Testis (tissue), 3 donors: ENCODE results near the gene SND1. TPM values are rescaled to one million over a fixed set of nuclear protein-coding genes. Genes with fewer than 3 reads are reported as not detected.

Experiments
- DNase-seq: peaks from one replicate; pipeline ENCODE4 v3.0.0-alpha.2; 2019
- H3K27ac ChIP-seq, 2 donors: fragments of 200-600 bp; sonication (generic); one replicate each; pipeline ENCODE4 v1.5.1; 2019
- H3K27me3 ChIP-seq: fragments of 200-600 bp; sonication (generic); one replicate; pipeline ENCODE4 v1.5.1; 2019
- H3K36me3 ChIP-seq: fragments of 200-600 bp; sonication (generic); one replicate; pipeline ENCODE4 v1.5.1; 2017; ENCODE audit warnings: low read depth; ENCODE audit errors: missing control alignments
- H3K4me1 ChIP-seq: fragments of 200-600 bp; sonication (generic); one replicate; pipeline ENCODE4 v1.5.1; 2019
- H3K4me3 ChIP-seq, 2 donors: fragments of 200-600 bp; sonication (generic); one replicate each; pipeline ENCODE4 v1.5.1; 2017 to 2019
- H3K9me3 ChIP-seq: fragments of 200-600 bp; sonication (generic); one replicate; pipeline ENCODE4 v1.5.1; 2017
- CTCF ChIP-seq, 3 experiments: fragments of 450-650 bp in 2 of 3; fragments of 200-600 bp in 1 of 3; sonication (generic) in 1 of 3; IDR thresholded peaks; one replicate each; pipeline ENCODE4 v1.5.1; 2016 to 2019; ENCODE audit warnings: antibody characterized with exemption in 3 of 3, mild to moderate bottlenecking in 2 of 3, moderate library complexity in 1 of 3
- POLR2A ChIP-seq: fragments of 450-650 bp; IDR thresholded peaks from one replicate; pipeline ENCODE4 v1.6.1; 2017; ENCODE audit warnings: antibody characterized with exemption, mild to moderate bottlenecking, moderate library complexity
- WGBS, 2 donors: methylation state at CpG; one replicate each; pipeline ENCODE4 v1.1.5; 2018; 5-methylcytosine and 5-hydroxymethylcytosine counted together
- intact Hi-C: fragments of 100-400 bp; cut with DNase I; formaldehyde crosslinking; loops from one replicate; pipeline ENCODE4 v1.15.1; 2023; ENCODE audit warnings: low total_unique reads
- polyA plus RNA-seq: library from polyadenylated mRNA; stranded (reverse); fragments of 350-450 nt; fragmentation: Illumina TruSeq; extraction: RNeasy Lipid Tissue Mini Kit (QIAGEN cat#74804); gene quantifications from one replicate; pipeline ENCODE4 v1.2.3, GENCODE V29; 2014; ENCODE audit warnings: low read depth, low replicate concordance; ENCODE audit not compliant: insufficient read depth
- total RNA-seq, 2 donors: library from RNA; depleted of rRNA; stranded (reverse); fragments of >200 nt; gene quantifications; one replicate each; pipeline ENCODE4 v1.2.3, GENCODE V29; 2016

The SND1 gene
- total and polyA plus RNA-seq, 3 donors from 2014 or later, result 132 to 207 (median 179) TPM

GRCh38 chr7:128007303-128007680 is 355.3 kb downstream of the SND1 start:
- no peaks in the 10 kb centered on the region for H3K9me3 ChIP-seq
- WGBS, 2 donors, result 63 to 80% methylated on average over 3 of the region's 3 CpGs
- intact Hi-C loops, result no loop called here
- no peak for DNase-seq
- no peaks in the 10 kb centered on the region for H3K27me3 ChIP-seq
- no peak overlapping the region for H3K27ac ChIP-seq
- no peaks in the 10 kb centered on the region for H3K36me3 ChIP-seq
- TF ChIP-seq POLR2A (no peak), CTCF (IDR thresholded peaks at IDR 0.05) (no peak)
- H3K4me3 ChIP-seq, result no peak overlapping the region
- peaks cover 34% of the 10 kb centered on the region for H3K4me1 ChIP-seq

- Histone ChIP-seq H3K27me3 (no peaks in the 10 kb centered on the region), H3K4me1 (peaks cover 34% of the 10 kb centered on the region), H3K36me3 (no peaks in the 10 kb centered on the region), H3K9me3 (no peaks in the 10 kb centered on the region), H3K27ac (no peak overlapping the region), H3K4me3 (no peak overlapping the region)
- intact Hi-C loops, result no loop called here
- 77 to 87% methylated on average over 5 of the region's 5 CpGs for WGBS, 2 donors
- no peak for DNase-seq
- TF ChIP-seq CTCF (IDR thresholded peaks at IDR 0.05) (no peak), POLR2A (no peak)
Measured at GRCh38 chr7:128008141-128008540, 356.1 kb downstream of the SND1 start.

GRCh38 chr7:128008744-128009143 is 356.8 kb downstream of the SND1 start:
- no peak for DNase-seq
- WGBS, 2 donors, result 89 to 93% methylated on average over 2 of the region's 2 CpGs
- TF ChIP-seq CTCF (IDR thresholded peaks at IDR 0.05) (no peak), POLR2A (no peak)
- Histone ChIP-seq H3K4me1 (peaks cover 29% of the 10 kb centered on the region), H3K9me3 (no peaks in the 10 kb centered on the region), H3K27ac (no peak overlapping the region), H3K4me3 (no peak overlapping the region), H3K36me3 (no peaks in the 10 kb centered on the region), H3K27me3 (no peaks in the 10 kb centered on the region)
- intact Hi-C loops, result no loop called here

GRCh38 chr7:128010391-128011127 is 358.6 kb downstream of the SND1 start:
- Histone ChIP-seq H3K27me3 (no peaks in the 10 kb centered on the region), H3K9me3 (no peaks in the 10 kb centered on the region), H3K27ac (no peak overlapping the region), H3K4me1 (peaks cover 22% of the 10 kb centered on the region), H3K36me3 (no peaks in the 10 kb centered on the region), H3K4me3 (no peak overlapping the region)
- intact Hi-C loops, result no loop called here
- no peak for DNase-seq
- WGBS, 2 donors, result 69 to 71% methylated on average over 7 of the region's 7 CpGs
- TF ChIP-seq POLR2A (no peak), CTCF (IDR thresholded peaks at IDR 0.05) (no peak)

- H3K27me3 ChIP-seq, result no peaks in the 10 kb centered on the region
- peak overlapping the region in 1 of 2 donors; percentile 8 for H3K27ac ChIP-seq
- 27 to 53% methylated on average over 2 of the region's 2 CpGs for WGBS, 2 donors
- H3K36me3 ChIP-seq, result no peaks in the 10 kb centered on the region
- no peak for TF ChIP-seq CTCF (IDR thresholded peaks at IDR 0.05)
- no peak for TF ChIP-seq POLR2A
- no peaks in the 10 kb centered on the region for H3K9me3 ChIP-seq
- intact Hi-C loops, result no loop called here
- no peak for DNase-seq
- peaks cover 22% of the 10 kb centered on the region for H3K4me1 ChIP-seq
- H3K4me3 ChIP-seq, result no peak overlapping the region
Measured at GRCh38 chr7:128011131-128011661, 359.2 kb downstream of the SND1 start.
